Adrenal gland (tissue), 12 donors: ENCODE results near the gene PUM2. TPM values are rescaled to one million over a fixed set of nuclear protein-coding genes. Genes with fewer than 3 reads are reported as not detected.

Source experiments
- DNase-seq, 7 donors: peaks; one replicate each; pipeline ENCODE4 v3.0.0-alpha.2; 2019 to 2020
- H3K27ac ChIP-seq, 5 donors: fragments of 200-600 bp; sonication (generic) in 4 of 5; 1 replicate in 3 of 5; 2 replicates in 2 of 5; pipeline versions ENCODE4 v1.5.1 to v1.8.0; 2016 to 2020; ENCODE audit warnings: mild to moderate bottlenecking in 1 of 5
- H3K27me3 ChIP-seq: fragments of 200-600 bp; 2 replicates; pipeline ENCODE4 v1.8.0; 2021
- H3K36me3 ChIP-seq, 2 donors: fragments of 200-600 bp; replicated peaks in 1 of 2; 1 replicate in 1 of 2; 2 replicates in 1 of 2; pipeline versions ENCODE4 v1.5.1 to v1.8.0; 2018 to 2022
- H3K4me1 ChIP-seq, 2 donors: fragments of 200-600 bp; replicated peaks in 1 of 2; 1 replicate in 1 of 2; 2 replicates in 1 of 2; pipeline versions ENCODE4 v1.5.1 to v1.8.0; 2018 to 2021
- H3K4me3 ChIP-seq, 4 donors: fragments of 200-600 bp; sonication (generic) in 3 of 4; one replicate each; pipeline ENCODE4 v1.5.1; 2016 to 2018
- H3K9me3 ChIP-seq, 3 donors: fragments of 200-600 bp; sonication (generic) in 1 of 3; replicated peaks in 1 of 3; 1 replicate in 2 of 3; 2 replicates in 1 of 3; pipeline versions ENCODE4 v1.5.1 to v1.8.0; 2016 to 2021
- POLR2A ChIP-seq, 2 donors: fragments of 450-650 bp; IDR thresholded peaks; one replicate each; pipeline ENCODE4 v1.6.1; 2017; ENCODE audit warnings: antibody characterized with exemption in 2 of 2, mild to moderate bottlenecking in 2 of 2, moderate library complexity in 1 of 2
- WGBS, 4 donors: extraction: QIAGEN DNeasy Blood & Tissue Kit in 2 of 4; methylation state at CpG; one replicate each; pipeline versions ENCODE4 v1.1.5 to v1.1.7; 2013 to 2017; 5-methylcytosine and 5-hydroxymethylcytosine counted together
- intact Hi-C, 2 donors: fragments of 100-400 bp; cut with DNase I; formaldehyde crosslinking; loops; one replicate each; pipeline versions ENCODE4 v1.14.1 to v1.15.0; 2022 to 2023
- polyA plus RNA-seq, 3 donors: library from polyadenylated mRNA; stranded (reverse); fragments of 200-250 nt in 2 of 3; fragments of 350-450 nt in 1 of 3; fragmentation: Illumina TruSeq in 1 of 3; extraction: RNeasy Lipid Tissue Mini Kit (QIAGEN cat#74804) in 1 of 3; gene quantifications; one replicate each; pipeline ENCODE4 v1.2.3, GENCODE V29; 2013 to 2014
- total RNA-seq, 9 donors: library from RNA; depleted of rRNA in 4 of 9; stranded (reverse); fragments of >200 nt in 4 of 9; fragments of 120-200 nt in 1 of 9; fragmentation: NEBNext Ultra II Directional in 1 of 9; extraction: Animal tissue kit (Norgen Biotek cat#: 25700) in 1 of 9; gene quantifications; one replicate each; pipeline versions ENCODE4 v1.1.0 to v1.2.4, GENCODE V29; 2013 to 2023
- TF ChIP-seq, protein P1 (sequence below), 6 experiments: fragments of 450-650 bp in 4 of 6; fragments of 200-600 bp in 2 of 6; sonication (generic) in 1 of 6; IDR thresholded peaks; 1 replicate in 5 of 6; 2 replicates in 1 of 6; pipeline versions ENCODE4 v1.5.1 to v1.8.0; 2016 to 2021; ENCODE audit warnings: antibody characterized with exemption in 6 of 6, mild to moderate bottlenecking in 2 of 6, moderate library complexity in 1 of 6
- donor health status: healthy with polysubstance abuse.
- donor health status: Bipolar disorder and iron deficiency.
- donor health status: DM: yes; HTN: yes; CAD: no.
- donor health status: DM: no; HTN: no; CAD: no.
- donor health status: DM: no; HTN: no; CAD: no.
- donor health status: DM: yes; HTN: yes; CAD: no.

Gene PUM2
- total and polyA plus RNA-seq, 12 donors: 25.5 to 105 (median 53.3) TPM

GRCh38 chr2:20212871-20213503, 137.7 kb downstream of the PUM2 start:
- no peaks in the 10 kb centered on the region for H3K27me3 ChIP-seq
- peak overlapping the region; percentile 1 to 88 (median 41) for H3K27ac ChIP-seq
- H3K9me3 ChIP-seq: no peaks in the 10 kb centered on the region
- peaks cover 16 to 32% of the 10 kb centered on the region in 2 donors for H3K4me1 ChIP-seq
- no peaks in the 10 kb centered on the region for H3K36me3 ChIP-seq
- TF ChIP-seq POLR2A (IDR thresholded peaks at IDR 0.05): no peak
- TF ChIP-seq, protein P1, sequence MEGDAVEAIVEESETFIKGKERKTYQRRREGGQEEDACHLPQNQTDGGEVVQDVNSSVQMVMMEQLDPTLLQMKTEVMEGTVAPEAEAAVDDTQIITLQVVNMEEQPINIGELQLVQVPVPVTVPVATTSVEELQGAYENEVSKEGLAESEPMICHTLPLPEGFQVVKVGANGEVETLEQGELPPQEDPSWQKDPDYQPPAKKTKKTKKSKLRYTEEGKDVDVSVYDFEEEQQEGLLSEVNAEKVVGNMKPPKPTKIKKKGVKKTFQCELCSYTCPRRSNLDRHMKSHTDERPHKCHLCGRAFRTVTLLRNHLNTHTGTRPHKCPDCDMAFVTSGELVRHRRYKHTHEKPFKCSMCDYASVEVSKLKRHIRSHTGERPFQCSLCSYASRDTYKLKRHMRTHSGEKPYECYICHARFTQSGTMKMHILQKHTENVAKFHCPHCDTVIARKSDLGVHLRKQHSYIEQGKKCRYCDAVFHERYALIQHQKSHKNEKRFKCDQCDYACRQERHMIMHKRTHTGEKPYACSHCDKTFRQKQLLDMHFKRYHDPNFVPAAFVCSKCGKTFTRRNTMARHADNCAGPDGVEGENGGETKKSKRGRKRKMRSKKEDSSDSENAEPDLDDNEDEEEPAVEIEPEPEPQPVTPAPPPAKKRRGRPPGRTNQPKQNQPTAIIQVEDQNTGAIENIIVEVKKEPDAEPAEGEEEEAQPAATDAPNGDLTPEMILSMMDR (IDR thresholded peaks at IDR 0.05): no peak
- intact Hi-C loops: no loop called here
- no peak overlapping the region for H3K4me3 ChIP-seq
- 33 to 67% (median 44%) methylated on average over 1 to 16 of the region's 16 CpGs for WGBS, 4 donors
- DNase-seq: peak in 6 of 7 donors; percentile 39 to 65 (median 58)

DNA sequence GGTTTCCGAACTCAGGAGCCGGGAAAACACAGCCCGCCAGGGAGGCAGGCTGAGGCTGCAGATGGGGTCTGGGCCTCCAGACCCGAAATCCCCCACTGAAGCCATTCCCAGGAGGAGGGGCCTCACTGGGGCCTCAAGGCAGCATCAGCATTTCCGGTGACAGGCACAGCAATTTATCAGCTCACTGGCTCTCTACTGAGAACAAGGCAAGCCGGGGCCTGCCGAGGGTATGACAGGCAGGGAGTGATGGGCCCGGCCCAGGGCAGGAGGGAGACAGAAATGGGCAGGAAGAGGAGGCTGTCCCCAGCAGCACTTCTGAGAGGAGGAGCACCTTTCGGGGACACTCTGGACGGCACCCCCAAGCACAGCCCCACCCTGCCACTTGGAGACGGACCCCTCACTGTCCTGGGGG, 138.2 kb downstream of the PUM2 start:
- H3K4me1 ChIP-seq: peaks cover 16 to 26% of the 10 kb centered on the region in 2 donors
- WGBS, 4 donors: 35 to 46% (median 42%) methylated on average over 4 to 11 of the region's 11 CpGs
- DNase-seq: peak in 5 of 7 donors; percentile 52 to 81 (median 63)
- TF ChIP-seq, protein P1 (IDR thresholded peaks at IDR 0.05): no peak
- no peak for TF ChIP-seq POLR2A (IDR thresholded peaks at IDR 0.05)
- H3K27me3 ChIP-seq: no peaks in the 10 kb centered on the region
- H3K4me3 ChIP-seq: no peak overlapping the region
- peak overlapping the region; percentile 1 to 88 (median 41) for H3K27ac ChIP-seq
- H3K9me3 ChIP-seq: no peaks in the 10 kb centered on the region
- intact Hi-C loops: no loop called here
- no peaks in the 10 kb centered on the region for H3K36me3 ChIP-seq

DNA sequence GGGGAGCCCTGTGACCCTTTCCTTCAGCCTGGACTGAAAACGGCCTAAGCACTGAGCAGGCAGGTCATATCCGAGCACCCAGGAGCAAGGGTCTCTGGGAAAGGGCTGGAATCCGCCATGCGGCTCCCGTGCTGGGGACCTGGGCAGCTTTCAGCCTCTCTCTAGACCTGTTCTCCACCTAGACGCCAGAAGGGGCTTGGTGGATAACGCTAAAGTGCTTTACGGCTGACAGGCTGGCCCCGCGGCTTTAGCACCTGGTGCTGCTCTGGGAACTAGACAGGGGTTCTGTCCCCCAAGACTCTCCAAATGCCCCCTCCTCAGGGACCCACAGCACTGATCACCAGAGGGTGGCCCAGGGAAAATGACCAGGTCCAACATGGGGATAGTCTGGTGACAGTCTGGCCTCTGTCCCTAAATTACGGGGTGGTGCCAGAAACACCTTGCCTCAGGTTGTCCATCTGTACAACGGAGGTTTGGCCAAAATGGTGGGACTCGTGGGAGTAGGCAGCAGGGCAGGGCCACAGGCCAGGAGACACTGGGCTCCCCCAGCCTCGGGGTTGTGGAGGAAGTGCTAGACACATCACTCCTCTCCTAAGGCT, 138.7 kb downstream of the PUM2 start:
- TF ChIP-seq, protein P1 (IDR thresholded peaks at IDR 0.05): no peak
- H3K4me3 ChIP-seq: no peak overlapping the region
- no peaks in the 10 kb centered on the region for H3K27me3 ChIP-seq
- DNase-seq: no peak
- H3K9me3 ChIP-seq: no peaks in the 10 kb centered on the region
- H3K36me3 ChIP-seq: no peaks in the 10 kb centered on the region
- peaks cover 16 to 21% of the 10 kb centered on the region in 2 donors for H3K4me1 ChIP-seq
- intact Hi-C loops: no loop called here
- peak overlapping the region in 4 of 5 donors; percentile 32 to 88 (median 55) for H3K27ac ChIP-seq
- 82 to 95% (median 86%) methylated on average over 7 to 14 of the region's 14 CpGs for WGBS, 4 donors

DNA sequence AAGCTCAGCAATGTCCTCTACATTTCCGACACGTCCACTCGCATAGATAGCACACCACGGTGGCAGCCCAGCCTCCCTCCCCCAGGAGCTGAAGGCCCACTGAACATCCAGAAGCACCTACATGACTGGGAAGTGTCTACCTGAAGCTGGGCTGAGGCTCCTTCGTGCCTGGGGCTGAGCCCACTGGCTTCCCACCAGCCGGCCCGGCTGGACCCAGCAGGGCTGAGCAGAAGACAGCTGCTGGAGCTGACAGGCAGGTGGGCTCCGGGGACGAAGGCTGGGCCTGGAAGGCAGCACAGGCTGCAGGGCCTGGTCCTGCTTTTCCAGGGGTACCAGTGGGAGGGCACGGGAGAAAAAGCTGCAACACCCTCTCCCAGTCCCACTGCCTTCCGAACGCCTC, 139.2 kb downstream of the PUM2 start:
- no peaks in the 10 kb centered on the region for H3K9me3 ChIP-seq
- intact Hi-C loops: no loop called here
- no peaks in the 10 kb centered on the region for H3K36me3 ChIP-seq
- TF ChIP-seq, protein P1 (IDR thresholded peaks at IDR 0.05): no peak
- TF ChIP-seq POLR2A (IDR thresholded peaks at IDR 0.05): no peak
- no peaks in the 10 kb centered on the region for H3K27me3 ChIP-seq
- WGBS, 4 donors: 83 to 100% (median 90%) methylated on average over 2 to 12 of the region's 12 CpGs
- H3K27ac ChIP-seq: no peak overlapping the region
- peaks cover 16 to 20% of the 10 kb centered on the region in 2 donors for H3K4me1 ChIP-seq
- H3K4me3 ChIP-seq: no peak overlapping the region
- DNase-seq: no peak
